Hepatocyte (in vitro differentiated cells): Measurements from ENCODE around the gene MED8.

Experiments
- CTCF ChIP-seq: fragments of 200-600 bp; sonication (generic); IDR thresholded peaks from 2 replicates; pipeline ENCODE4 v1.5.1; 2016; ENCODE audit warnings: antibody characterized with exemption, mild to moderate bottlenecking; ENCODE audit not compliant: poor library complexity
- EZH2 ChIP-seq: fragments of 200-600 bp; sonication (generic); IDR thresholded peaks from 2 replicates; pipeline ENCODE4 v1.6.1; 2016; ENCODE audit warnings: antibody characterized with exemption, mild to moderate bottlenecking, borderline replicate concordance

DNA sequence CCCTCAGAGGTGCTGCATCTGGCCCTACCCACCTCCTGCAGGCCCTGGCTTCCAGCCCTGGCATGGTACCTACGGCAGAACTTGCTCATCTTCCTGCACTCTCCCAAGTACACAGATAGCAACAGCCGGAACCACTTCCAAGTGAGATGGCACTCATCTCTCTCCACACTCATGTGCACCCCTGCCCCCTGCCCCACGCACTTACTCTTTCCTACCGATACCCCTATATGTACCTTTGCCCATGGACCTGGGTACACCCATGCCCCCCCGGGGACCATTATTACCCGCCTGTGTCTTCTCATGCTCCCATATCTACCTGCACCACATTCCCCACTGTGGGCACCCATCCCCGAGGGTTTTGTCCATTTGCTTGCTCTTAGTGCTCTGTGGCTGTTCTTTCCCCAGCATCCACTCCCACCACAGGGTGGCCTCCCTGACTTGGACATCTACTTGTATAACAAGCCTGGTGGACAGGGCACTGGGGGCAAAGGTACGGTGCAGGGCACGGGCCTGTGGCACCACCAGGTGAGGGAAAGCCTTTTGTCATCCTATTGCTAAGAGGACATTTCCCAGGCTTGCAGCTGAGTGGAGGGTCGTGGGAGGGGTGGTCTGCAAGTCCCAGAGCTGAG, 49.5 kb upstream of the MED8 start:
- no peak for TF ChIP-seq EZH2
- TF ChIP-seq CTCF = no peak
